G401 (cell line): ENCODE results near the gene ZFYVE1. TPM values are rescaled to one million over a fixed set of nuclear protein-coding genes. Genes with fewer than 3 reads are reported as not detected.
"Not testable (repeated sequence)": the region's sequence is repeated elsewhere in the genome, so short reads cannot be mapped to it uniquely, and the experiment has no call there.

Experiments used
- DNase-seq: peaks from one replicate; pipeline ENCODE4 v3.0.0-alpha.2; 2015; ENCODE audit warnings: low spot score
- in situ Hi-C: cut with HindIII; loops from 2 replicates; pipeline ENCODE4 v1.10.0; 2016; ENCODE audit warnings: low sequenced_read_pairs, mixed read lengths
- total RNA-seq: library from RNA; depleted of rRNA; stranded (reverse); fragments of >200 nt; shearing (Covaris generic); gene quantifications from 2 replicates; pipeline ENCODE4 v1.2.3, GENCODE V29; 2014; rRNA removed

Gene ZFYVE1, protein sequence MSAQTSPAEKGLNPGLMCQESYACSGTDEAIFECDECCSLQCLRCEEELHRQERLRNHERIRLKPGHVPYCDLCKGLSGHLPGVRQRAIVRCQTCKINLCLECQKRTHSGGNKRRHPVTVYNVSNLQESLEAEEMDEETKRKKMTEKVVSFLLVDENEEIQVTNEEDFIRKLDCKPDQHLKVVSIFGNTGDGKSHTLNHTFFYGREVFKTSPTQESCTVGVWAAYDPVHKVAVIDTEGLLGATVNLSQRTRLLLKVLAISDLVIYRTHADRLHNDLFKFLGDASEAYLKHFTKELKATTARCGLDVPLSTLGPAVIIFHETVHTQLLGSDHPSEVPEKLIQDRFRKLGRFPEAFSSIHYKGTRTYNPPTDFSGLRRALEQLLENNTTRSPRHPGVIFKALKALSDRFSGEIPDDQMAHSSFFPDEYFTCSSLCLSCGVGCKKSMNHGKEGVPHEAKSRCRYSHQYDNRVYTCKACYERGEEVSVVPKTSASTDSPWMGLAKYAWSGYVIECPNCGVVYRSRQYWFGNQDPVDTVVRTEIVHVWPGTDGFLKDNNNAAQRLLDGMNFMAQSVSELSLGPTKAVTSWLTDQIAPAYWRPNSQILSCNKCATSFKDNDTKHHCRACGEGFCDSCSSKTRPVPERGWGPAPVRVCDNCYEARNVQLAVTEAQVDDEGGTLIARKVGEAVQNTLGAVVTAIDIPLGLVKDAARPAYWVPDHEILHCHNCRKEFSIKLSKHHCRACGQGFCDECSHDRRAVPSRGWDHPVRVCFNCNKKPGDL
- 8.4 and 13.1 TPM in 2 replicates for total RNA-seq

DNA sequence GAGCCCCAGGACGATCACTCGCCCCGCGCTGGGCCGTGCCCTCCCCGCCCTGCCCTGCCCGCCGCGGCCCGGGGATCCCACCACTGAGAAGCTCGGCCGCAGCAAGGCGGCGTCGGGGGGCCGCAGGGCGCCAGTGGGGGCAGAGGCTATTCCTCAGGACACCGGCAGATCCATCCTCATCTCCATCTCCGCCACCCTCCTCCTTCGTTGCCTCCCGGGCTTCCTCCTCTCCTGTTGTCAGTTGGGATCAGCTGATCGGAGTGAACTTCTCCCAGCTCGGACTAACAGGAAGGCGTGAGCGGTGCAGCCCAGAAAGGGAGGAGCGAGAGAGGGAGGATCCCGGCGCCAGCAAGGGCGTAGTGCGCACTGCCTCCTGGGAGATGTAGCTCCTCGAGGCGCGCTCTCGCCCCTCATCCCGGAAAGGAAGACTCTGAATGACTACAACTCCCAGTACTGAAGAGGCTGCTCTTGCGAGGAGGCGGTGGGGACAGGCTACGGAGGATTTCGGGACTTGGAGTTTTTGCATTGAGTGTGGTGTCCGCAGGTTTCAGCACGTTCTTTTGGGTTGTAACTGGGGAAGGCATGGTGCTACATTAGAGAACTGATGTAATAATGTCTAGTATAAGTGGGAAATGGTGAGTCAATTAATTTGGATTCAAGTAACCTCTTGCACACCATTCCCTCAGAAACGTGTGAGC, at the start of gene ZFYVE1:
Gene ZFYVE1, minus strand, starts transcription at position 262 of the 698 bp plus-strand sequence. CDS start 2,598 bp downstream, outside the sequence.
- in situ Hi-C loops, result no loop called here
- peak; percentile 99 for DNase-seq

DNA sequence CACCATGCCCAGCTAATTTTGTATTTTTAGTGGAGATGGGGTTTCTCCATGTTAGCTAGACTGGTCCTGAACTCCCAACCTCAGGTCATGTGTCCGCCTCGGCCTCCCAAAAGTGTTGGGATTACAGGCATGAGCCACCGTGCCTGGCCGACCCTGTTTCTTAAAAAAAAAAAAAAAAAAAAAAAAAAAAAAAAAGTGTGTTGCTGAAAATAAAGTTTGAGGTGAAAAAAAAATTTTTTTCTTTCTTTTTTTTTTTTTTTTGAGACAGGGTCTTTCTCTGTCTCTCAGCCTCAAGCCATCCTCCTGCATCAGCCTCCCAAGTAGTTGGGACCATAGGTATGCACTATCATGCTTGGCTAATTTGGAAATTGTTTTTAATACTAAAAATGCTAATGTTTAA, 42.7 kb upstream of the ZFYVE1 start:
- DNase-seq, result no peak

DNA sequence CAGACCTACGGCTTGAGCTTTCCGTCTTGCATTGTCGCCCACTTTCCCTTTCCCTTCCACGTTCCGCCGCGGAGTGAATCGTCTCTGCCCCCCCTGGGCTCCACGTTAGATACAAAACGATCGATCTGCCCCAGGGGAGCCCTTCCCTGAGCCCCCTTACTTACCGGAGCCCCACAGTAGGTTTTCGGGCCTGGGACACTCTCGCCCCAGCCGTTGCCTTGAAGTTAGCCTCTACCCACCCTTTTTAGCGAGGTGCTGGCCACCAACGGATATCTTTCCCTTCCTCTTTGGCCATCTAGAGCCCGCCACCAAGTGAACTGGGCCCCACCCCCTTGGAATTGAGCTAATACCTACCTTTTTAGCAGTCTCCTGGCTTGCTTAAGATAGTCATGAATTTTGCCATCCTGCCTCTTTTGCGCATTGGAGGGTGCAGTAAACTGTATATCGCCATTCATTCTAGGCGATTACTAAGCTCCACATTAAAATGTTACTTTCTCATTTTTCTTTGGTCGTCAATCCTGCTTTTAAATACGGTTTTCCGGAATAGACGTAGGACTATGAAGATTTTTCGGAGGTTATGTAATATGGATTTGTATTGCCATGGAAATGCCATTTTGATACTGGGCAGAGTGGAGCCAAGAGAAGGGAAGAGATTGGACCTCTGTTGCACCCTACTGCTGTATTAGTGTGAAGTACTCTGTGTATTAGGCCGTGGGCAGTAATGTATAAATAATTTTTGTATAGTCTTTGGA, 32.2 kb upstream of the ZFYVE1 start:
- DNase-seq, result peak; percentile 45
- in situ Hi-C loops, result no loop called here

More for the DNA sequence above, 42.7 kb upstream of the ZFYVE1 start:
- in situ Hi-C loops, result no loop called here

DNA sequence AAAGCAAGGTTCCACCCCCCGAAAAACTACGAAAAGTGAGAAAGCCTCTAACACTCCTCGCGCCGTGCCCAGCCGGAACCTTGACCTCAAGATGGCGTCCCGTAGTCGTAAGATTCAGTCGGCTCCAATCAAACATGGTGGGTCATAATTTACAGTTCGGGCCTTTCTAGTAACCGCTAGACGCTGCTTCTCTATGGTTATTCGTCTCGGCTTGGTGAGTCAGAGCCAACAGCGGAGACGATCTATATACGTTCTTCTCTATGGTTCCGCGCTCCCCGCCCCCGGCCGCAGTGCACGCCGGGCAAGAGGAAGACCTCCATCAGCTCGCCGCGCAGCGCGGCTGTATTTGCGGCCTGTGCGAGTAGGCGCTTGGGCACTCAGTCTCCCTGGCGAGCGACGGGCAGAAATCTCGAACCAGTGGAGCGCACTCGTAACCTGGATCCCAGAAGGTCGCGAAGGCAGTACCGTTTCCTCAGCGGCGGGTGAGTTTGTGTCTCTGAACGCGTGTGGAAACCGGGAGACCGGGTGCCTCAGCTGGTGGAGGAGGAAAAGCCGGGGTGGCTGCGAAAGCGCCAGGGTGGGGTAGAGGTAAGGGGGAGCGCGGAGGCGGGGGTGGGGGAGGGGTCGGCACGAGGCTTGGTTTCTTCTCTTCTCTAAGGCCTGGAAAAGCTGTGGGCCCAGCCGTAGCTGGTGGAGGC, 31.5 kb upstream of the ZFYVE1 start, which contains the start of gene RBM25:
Gene RBM25, plus strand, starts transcription at position 311 of the 698 bp plus-strand sequence. CDS start 13,108 bp downstream, outside the sequence.
- peak; percentile 99 for DNase-seq
- in situ Hi-C loops, result no loop called here

DNA sequence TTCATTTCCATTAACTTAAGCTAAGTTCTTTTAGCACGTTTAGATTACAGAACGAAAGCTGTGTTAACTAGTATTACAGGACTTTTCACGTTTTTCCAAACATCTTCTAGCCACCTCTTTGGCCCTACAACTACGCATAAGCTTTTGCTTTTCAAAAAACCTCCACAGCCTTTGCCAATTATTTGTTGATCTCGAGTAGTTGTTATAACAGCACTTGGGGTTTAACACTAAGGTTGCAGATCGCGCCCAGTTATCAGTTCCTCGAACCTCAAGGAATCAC, 31.0 kb upstream of the ZFYVE1 start:
- in situ Hi-C loops, result no loop called here
- no peak for DNase-seq

DNA sequence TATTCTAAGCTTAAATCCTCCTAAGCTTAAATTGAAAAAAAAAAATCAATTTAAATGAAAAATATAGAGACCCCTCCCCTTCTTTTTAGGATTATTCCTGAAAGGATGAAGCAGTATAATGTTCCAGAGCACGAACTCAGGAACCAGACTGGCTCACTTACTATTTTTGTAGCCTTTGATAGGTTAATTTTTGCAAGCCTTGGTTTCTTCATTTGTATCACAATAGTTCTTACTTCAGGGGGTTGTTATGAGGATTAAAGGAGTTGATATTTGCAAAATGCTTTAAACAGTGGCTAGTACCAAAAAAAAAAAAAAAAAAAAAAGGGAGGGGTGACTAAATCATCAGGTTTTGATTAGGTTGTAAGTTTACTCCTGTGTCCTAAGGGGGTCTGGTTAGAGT, 28.3 kb upstream of the ZFYVE1 start:
- in situ Hi-C loops, result no loop called here
- DNase-seq, result no peak

DNA sequence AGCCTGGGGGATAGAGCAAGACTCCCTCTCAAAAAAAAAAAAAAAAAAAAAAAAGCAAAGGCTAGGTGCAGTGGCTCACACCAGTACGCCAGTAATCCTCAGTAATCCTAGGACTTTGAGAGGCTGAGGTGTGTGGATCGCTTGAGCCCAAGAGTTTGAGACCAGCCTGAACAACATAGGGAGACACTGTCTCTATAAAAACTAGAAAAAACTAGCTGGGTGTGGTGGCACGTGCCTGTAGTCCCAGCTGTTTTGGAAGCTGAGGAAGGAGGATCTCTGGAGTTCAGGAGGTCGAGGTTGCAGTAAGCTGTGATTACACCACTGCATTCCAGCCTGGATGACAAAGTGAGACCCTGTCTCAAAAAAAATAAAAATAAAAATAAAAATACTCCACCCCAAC, 22.5 kb upstream of the ZFYVE1 start:
- DNase-seq, result no peak
- in situ Hi-C loops, result no loop called here

DNA sequence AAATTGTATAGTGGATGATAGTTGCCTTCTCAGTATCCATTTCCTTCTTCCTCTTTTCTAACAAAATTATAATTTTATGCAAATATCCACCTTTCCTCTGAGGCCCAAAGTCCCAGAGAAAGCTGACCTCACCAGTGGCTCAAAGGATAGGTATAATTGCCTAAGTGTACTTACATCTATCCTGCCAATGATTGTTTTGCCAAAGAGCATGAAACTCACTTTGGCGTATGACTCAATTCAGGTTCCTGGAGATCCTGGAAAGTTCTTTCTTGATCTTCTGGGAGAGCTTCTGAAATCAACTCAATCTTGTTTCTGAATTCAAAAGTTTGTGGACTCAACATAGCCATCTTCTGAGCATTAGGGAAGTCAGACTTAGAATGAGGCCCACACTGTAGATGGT, 20.9 kb upstream of the ZFYVE1 start:
- no peak for DNase-seq
- in situ Hi-C loops, result no loop called here

DNA sequence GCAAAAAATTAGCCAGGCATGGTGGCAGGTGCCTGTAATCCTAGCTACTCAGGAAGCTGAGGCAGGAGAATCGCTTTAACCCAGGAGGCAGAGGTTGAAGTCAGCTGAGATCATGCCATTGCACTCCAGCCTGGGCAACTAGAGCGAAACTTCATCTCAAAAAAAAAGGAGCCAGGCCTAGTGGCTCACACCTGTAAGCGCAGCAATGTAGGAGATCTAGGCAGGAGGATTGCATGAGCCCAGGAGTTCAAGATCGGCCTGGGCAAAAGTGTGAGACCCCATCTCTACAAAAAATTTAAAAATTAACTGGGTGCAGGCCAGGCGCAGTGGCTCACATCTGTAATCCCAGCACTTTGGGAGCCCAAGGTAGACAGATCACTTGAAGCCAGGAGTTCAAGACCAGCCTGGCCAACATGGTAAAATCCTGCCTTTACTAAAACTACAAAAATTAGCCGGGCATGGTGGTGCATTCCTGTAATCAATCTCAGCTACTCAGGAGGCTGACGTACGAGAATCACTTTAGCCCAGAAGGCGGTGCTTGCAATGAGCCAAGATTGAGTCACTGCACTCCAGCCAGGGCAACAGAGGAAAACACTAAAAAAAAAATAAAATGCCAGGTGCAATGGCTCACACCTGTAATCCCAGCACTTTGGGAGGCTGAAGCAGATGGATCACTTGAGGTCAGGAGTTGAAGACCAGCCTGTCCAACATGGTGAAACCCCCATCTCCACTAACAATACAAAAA, 10.0 kb upstream of the ZFYVE1 start:
- in situ Hi-C loops, DNase-seq: not testable (repeated sequence)

DNA sequence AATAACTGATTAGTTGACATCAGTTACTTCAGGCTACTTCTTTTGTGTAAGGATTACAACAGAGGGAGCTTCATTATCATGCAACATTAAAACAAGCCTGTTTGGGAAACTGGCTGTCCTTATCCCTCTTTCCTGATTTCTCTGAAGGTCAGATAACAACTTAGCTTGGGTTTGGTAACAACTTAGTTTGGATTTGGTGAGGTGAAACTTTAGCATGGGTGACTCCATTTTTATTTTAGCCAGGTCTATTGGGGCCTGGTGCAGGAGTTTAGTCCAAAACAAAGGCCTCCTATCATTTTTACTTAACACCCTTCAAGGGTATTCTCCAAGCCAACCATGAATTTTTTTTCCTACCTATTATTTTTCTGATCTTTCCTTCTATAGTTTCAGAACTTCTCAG, 1.1 kb upstream of the ZFYVE1 start:
- DNase-seq, result no peak
- in situ Hi-C loops, result no loop called here

DNA sequence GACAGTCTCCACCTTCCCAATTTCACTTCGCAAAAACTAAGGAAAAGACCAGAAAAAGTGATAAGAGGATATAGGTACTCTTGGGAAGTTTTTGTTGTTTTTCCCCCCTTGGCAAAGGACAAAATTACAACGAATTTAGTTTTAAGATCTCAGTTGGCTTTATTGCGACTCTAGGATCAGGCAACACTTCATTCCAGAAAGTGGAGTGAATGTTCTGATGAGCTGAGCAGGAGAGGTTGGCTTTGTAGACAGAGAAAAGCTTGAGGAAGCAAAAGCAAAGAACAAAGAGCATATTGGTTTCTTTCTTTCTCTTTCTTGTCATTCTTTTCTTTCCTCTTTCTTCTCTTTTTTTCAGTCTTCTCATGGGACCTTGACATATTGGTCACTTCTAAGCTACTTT, 640 bp upstream of the ZFYVE1 start:
- in situ Hi-C loops, result no loop called here
- no peak for DNase-seq

DNA sequence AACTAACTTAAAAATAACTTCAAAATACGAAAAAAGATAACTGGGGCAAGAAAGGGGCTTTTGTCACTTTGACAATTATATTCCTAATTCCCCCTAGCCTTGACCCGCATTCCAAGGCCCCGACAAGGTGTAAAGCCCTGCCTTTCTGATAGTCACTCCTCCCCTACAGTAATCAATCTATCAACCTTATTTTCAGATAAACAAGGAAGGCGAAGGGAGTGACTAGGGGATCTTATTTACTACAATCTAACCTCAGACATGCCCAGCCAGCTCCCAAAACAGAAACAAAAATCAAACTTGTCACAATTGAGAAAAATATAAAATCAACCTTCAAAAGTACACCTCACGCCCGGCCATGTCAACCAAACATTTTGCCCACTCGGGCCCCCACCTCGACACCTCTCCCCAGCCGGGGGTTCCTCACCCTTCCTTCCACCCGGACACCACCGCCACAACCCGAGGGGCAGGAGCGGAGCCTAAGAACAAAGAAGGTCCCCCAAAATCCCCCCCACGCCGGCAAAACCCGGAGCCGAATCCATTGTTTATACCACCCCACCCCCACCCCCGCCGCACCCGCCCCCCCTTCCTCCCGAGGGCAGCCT, 562 bp downstream of the ZFYVE1 start:
- in situ Hi-C loops, result no loop called here
- no peak for DNase-seq

DNA sequence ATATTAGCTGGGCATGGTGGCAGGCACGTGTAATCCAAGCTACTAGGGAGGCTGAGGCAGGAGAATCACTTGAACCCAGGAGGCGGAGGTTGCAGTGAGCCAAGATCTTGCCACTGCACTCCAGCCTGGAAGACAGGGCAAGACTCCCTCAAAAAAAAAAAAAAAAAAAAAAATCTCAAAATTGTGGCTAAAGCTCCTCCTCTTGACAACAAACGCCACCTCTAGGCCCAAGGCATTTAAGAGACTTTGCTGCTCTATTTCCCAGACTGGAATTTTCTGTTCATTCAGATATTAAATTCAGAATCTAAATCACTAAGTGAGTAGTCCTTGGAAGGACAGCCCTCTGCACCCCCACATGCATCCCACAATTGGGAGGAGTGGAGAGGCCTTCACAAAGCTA, 1.4 kb downstream of the ZFYVE1 start:
- no peak for DNase-seq
- in situ Hi-C loops, result no loop called here

DNA sequence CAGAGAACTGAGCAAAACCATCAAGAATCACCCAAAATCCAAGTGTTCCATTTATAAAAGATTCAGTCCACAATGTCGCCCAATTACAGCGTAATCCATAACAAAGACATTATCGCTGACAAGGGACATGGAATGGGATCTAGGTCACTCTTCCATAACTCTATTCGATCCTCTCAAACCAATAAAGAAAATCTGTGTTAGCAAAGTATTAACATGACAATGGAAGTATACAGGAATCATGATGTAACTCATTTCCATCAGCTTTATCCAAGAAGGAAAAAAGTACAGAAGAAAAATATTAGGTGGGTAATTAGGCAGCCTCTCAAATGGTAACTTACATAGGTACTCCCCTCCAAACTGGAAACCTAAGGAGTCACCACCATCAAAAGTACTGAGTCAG, 4.9 kb downstream of the ZFYVE1 start:
- DNase-seq, result no peak

DNA sequence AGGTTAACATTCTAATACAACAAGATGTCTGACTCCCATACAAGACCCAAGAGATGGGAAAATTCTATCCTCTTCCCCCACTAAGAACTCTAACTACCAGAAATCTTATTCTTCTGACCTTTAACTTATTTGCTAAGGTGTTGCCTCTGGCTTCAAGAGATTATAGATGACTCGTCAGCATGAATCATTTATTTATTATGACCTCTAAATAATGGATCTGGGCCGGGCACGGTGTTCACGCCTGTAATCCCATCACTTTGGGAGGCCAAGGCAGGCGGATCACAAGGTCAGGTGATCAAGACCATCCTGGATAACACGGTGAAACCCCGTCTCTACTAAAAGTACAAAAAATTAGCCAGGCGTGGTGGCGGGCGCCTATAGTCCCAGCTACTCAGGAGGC, 10.9 kb downstream of the ZFYVE1 start:
- in situ Hi-C loops, DNase-seq: not testable (repeated sequence)

More for the DNA sequence above, 4.9 kb downstream of the ZFYVE1 start:
- in situ Hi-C loops, result no loop called here

DNA sequence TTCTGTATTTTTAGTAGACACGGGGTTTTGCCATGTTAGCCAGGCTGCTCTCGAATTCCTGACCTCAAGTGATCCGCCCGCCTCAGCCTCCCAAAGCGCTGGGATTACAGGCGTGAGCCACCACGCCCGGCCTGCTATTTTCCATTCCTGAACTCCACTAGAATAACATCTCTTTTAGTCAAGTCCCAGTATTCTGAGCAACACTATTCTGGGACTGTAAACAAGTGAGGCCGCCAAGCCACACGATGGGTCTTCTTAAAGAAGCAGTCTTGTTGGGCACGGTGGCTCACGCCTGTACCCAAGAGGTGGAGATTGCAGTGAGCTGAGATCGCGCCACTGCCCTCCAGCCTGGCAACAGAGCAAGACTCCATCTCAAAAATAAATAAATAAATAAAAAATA, 11.4 kb downstream of the ZFYVE1 start:
- DNase-seq, in situ Hi-C loops: not testable (repeated sequence)

DNA sequence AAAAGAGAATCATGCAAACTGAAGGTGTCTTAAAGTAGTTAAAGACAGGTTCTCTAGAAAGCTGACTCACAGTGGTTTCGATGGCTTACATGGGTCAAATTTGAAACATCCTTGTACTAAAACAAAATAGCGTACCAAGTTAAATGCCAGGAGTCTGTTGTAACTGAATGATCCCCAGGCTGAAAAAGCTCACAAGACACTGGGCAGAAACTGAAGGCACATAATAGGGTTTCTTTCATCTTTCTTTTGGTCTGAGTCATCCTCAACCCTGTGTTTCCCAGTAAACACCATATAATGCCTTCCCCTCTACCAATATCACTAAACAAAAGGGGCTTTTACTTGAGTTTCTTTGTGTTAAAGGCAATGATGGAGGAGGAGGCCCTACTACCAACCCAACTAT, 12.8 kb downstream of the ZFYVE1 start:
- DNase-seq, result no peak
- in situ Hi-C loops, result no loop called here

DNA sequence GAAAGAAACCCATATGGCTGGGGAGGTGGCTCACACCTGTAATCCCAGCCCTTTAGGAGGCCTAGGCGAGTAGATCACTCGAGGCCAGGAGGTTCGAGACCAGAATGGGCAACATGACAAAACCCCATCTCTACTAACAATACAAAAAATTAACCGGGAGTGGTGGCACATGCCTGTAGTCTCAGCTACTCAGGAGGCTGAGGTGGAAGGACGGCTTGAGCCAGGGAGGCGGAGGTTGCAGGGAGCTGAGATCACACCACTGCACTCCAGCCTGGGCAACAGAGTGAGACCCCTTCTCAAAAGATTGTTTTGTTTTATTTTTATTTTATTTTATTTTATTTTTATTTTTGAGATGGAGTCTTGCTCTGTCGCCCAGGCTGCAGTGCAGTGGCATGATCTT, 15.7 kb downstream of the ZFYVE1 start:
- DNase-seq, in situ Hi-C loops: not testable (repeated sequence)
